Activated T-helper 9 cell treated with anti-CD3 and anti-CD28 coated beads, Interleukin-2, amount 50 U/mL, for 16 hours (primary cell): ENCODE results near the gene CYP26B1.

ENCODE experiments used
- DNase-seq: peaks from one replicate; pipeline ENCODE4 v3.0.0-alpha.2; 2020; ENCODE audit warnings: low read depth

The CYP26B1 gene

GRCh38 chr2:72129681-72130340 lies 17.9 kb downstream of the CYP26B1 start:
- no peak for DNase-seq

- no peak for DNase-seq
Observed at GRCh38 chr2:72128843-72129227, 18.8 kb downstream of the CYP26B1 start.

- DNase-seq, result no peak
Observed at GRCh38 chr2:72128059-72128842, 19.4 kb downstream of the CYP26B1 start.

- DNase-seq, result no peak
Observed at GRCh38 chr2:72127401-72128058, 20.1 kb downstream of the CYP26B1 start.

- DNase-seq, result no peak
Observed at GRCh38 chr2:72126186-72127100, 21.2 kb downstream of the CYP26B1 start.

- no peak for DNase-seq
Observed at GRCh38 chr2:72124376-72124775, 23.3 kb downstream of the CYP26B1 start.

- DNase-seq, result no peak
Observed at GRCh38 chr2:72121153-72121552, 26.5 kb downstream of the CYP26B1 start.

GRCh38 chr2:72118951-72119350 lies 28.7 kb downstream of the CYP26B1 start:
- no peak for DNase-seq

GRCh38 chr2:72118386-72118785 lies 29.3 kb downstream of the CYP26B1 start:
- DNase-seq, result no peak

- DNase-seq, result no peak
Observed at GRCh38 chr2:72117718-72118117, 29.9 kb downstream of the CYP26B1 start.

GRCh38 chr2:72117029-72117428 lies 30.6 kb downstream of the CYP26B1 start:
- DNase-seq, result no peak

- DNase-seq, result no peak
Observed at GRCh38 chr2:72116081-72116533, 31.6 kb downstream of the CYP26B1 start.

GRCh38 chr2:72115110-72116080 lies 32.3 kb downstream of the CYP26B1 start:
- no peak for DNase-seq

GRCh38 chr2:72114693-72115051 lies 33.0 kb downstream of the CYP26B1 start:
- DNase-seq, result no peak

- DNase-seq, result no peak
Observed at GRCh38 chr2:72113847-72114692, 33.6 kb downstream of the CYP26B1 start.

- DNase-seq, result no peak
Observed at GRCh38 chr2:72112981-72113846, 34.4 kb downstream of the CYP26B1 start.

GRCh38 chr2:72112401-72112800 lies 35.3 kb downstream of the CYP26B1 start:
- no peak for DNase-seq

- DNase-seq, result no peak
Observed at GRCh38 chr2:72111061-72111460, 36.6 kb downstream of the CYP26B1 start.

- no peak for DNase-seq
Observed at GRCh38 chr2:72109904-72110303, 37.8 kb downstream of the CYP26B1 start.
